PC-3 (cell line): ENCODE data around the gene UBQLN4. TPM values are rescaled to one million over a fixed set of nuclear protein-coding genes. Genes with fewer than 3 reads are reported as not detected.

ENCODE experiments used
- ATAC-seq: fragments of 200-7000 bp; cut with Tn5 transposase; 2 replicates; pipeline ENCODE4 v1.9.1; 2020; ENCODE audit warnings: mild to moderate bottlenecking, moderate library complexity
- BruUV-seq: library from RNA; stranded (reverse); fragments of 400-500 nt; replicated peaks from 2 replicates; lab custom pipeline; 2021; lab: Mats Ljungman, UMichigan
- CTCF ChIA-PET: fragments of 300-600 bp; sonication (Branson Sonifier 250); formaldehyde crosslinking; loops from one replicate; lab custom pipeline; 2022; ENCODE audit warnings: antibody characterized with exemption; lab: Charles Lee
- POLR2A ChIA-PET: fragments of 300-600 bp; sonication (Branson Sonifier 250); formaldehyde crosslinking; loops from one replicate; lab custom pipeline; 2022; ENCODE audit warnings: antibody characterized with exemption; ENCODE audit not compliant: unreplicated experiment; lab: Charles Lee
- DNase-seq: peaks from one replicate; pipeline ENCODE4 v3.0.0-alpha.2; 2015
- H2AFZ ChIP-seq: fragments of 300-600 bp; sonication (generic); 2 replicates; pipeline ENCODE4 v1.6.0; 2016; ENCODE audit warnings: antibody characterized with exemption, low read length
- H3F3A ChIP-seq: fragments of 300-600 bp; sonication (generic); one replicate; pipeline ENCODE4 v1.6.0; 2017; ENCODE audit warnings: antibody characterized with exemption, low read length, control low read depth, mild to moderate bottlenecking; ENCODE audit not compliant: unreplicated experiment
- H3K27ac ChIP-seq: fragments of 300-600 bp; sonication (generic); 2 replicates; pipeline ENCODE4 v1.5.1; 2016; ENCODE audit warnings: mild to moderate bottlenecking, low read length
- H3K27me3 ChIP-seq: fragments of 300-600 bp; sonication (generic); 2 replicates; pipeline ENCODE4 v1.6.1; 2016; ENCODE audit warnings: low read length, mixed read lengths
- H3K36me3 ChIP-seq: fragments of 300-600 bp; sonication (generic); 2 replicates; pipeline ENCODE4 v1.6.1; 2016; ENCODE audit warnings: low read depth, mixed run types, low read length, mixed read lengths
- H3K4me1 ChIP-seq: fragments of 300-600 bp; sonication (generic); 2 replicates; pipeline ENCODE4 v1.5.1; 2016; ENCODE audit warnings: low read length; ENCODE audit not compliant: insufficient read depth
- H3K4me2 ChIP-seq: fragments of 300-600 bp; sonication (generic); 2 replicates; pipeline ENCODE4 v1.6.0; 2016; ENCODE audit warnings: low read length
- H3K4me3 ChIP-seq: fragments of 300-600 bp; sonication (generic); 2 replicates; pipeline ENCODE4 v1.5.1; 2016; ENCODE audit warnings: mild to moderate bottlenecking, low read length, mixed read lengths
- H3K79me2 ChIP-seq: fragments of 300-600 bp; sonication (generic); 2 replicates; pipeline ENCODE4 v1.6.1; 2017; ENCODE audit warnings: low read length, mixed read lengths
- H3K9ac ChIP-seq: fragments of 300-600 bp; sonication (generic); 2 replicates; pipeline ENCODE4 v1.6.0; 2016; ENCODE audit warnings: mild to moderate bottlenecking, low read length
- H3K9me2 ChIP-seq: fragments of 300-600 bp; sonication (generic); replicated peaks from 2 replicates; pipeline ENCODE4 v1.6.1; 2016; ENCODE audit warnings: mixed run types, low read length, mixed read lengths
- H3K9me3 ChIP-seq: fragments of 300-600 bp; sonication (generic); 2 replicates; pipeline ENCODE4 v1.6.1; 2016; ENCODE audit warnings: low read length, mixed read lengths
- H4K20me1 ChIP-seq: fragments of 300-600 bp; sonication (generic); 2 replicates; pipeline ENCODE4 v1.6.1; 2016; ENCODE audit warnings: low read length, mixed read lengths
- CTCF ChIP-seq: fragments of 300-600 bp; sonication (generic); conservative IDR thresholded peaks from 2 replicates; pipeline ENCODE4 v1.5.1; 2017; ENCODE audit warnings: antibody characterized with exemption, low read depth, mild to moderate bottlenecking, low read length
- EZH2 ChIP-seq: fragments of 300-600 bp; sonication (generic); IDR thresholded peaks from one replicate; pipeline ENCODE4 v1.6.1; 2017; ENCODE audit warnings: antibody characterized with exemption, mild to moderate bottlenecking, low read length; ENCODE audit not compliant: unreplicated experiment
- EZH2phosphoT487 ChIP-seq: fragments of 300-600 bp; sonication (generic); IDR thresholded peaks from 2 replicates; pipeline ENCODE4 v1.6.1; 2018; ENCODE audit warnings: mild to moderate bottlenecking, antibody characterized with exemption, low read length, borderline replicate concordance
- intact Hi-C: fragments of 100-400 bp; cut with micrococcal nuclease; formaldehyde crosslinking; loops from 2 replicates; pipeline ENCODE4 v1.9.0; 2023
- total RNA-seq: library from RNA; depleted of rRNA; stranded (reverse); fragments of >200 nt; gene quantifications from 2 replicates; pipeline ENCODE4 v1.2.3, GENCODE V29; 2014

The UBQLN4 gene
- total RNA-seq, 1 experiment from 2014 or later, result 45.4 TPM

- H3K27me3 ChIP-seq, result no peaks in the 10 kb centered on the region
- ChIA-PET POLR2A (no interaction called here), CTCF (interaction anchor here (0.8 to 1.3 kb wide), 2 partner anchors 12 to 74 kb away, joined by 3 to 5 read pairs; no protein-coding TSS in a partner anchor)
- H3K4me3 ChIP-seq, result no peak overlapping the region
- BruUV-seq, result no TSS peak
- no peaks in the 10 kb centered on the region for H3K9me3 ChIP-seq
- intact Hi-C loops, result loop anchor here (5.0 kb wide), 1 partner anchor 66 kb away; no protein-coding TSS in a partner anchor
- H4K20me1 ChIP-seq, result no peaks in the 10 kb centered on the region
- no peaks in the 10 kb centered on the region for H3K36me3 ChIP-seq
- H3K9me2 ChIP-seq, result no peaks in the 10 kb centered on the region
- DNase-seq (no peak), ATAC-seq (no peak)
- H3K27ac ChIP-seq, result no peak overlapping the region
- no peak overlapping the region for H3K9ac ChIP-seq
- H3K79me2 ChIP-seq, result no peaks in the 10 kb centered on the region
- no peaks in the 10 kb centered on the region for H3F3A ChIP-seq
- H3K4me1 ChIP-seq, result peaks cover 9% of the 10 kb centered on the region
- TF ChIP-seq EZH2 (no peak), EZH2phosphoT487 (no peak), CTCF (no peak)
- H2AFZ ChIP-seq, result peak overlapping the region; percentile 20; the same call in 1 of the 2 replicates
- no peak overlapping the region for H3K4me2 ChIP-seq
These were observed 52.5 kb downstream of the UBQLN4 start for GRCh38 chr1:156001021-156001661.

- no peaks in the 10 kb centered on the region for H3F3A ChIP-seq
- POLR2A ChIA-PET, result no interaction called here
- H3K27me3 ChIP-seq, result no peaks in the 10 kb centered on the region
- BruUV-seq, result no TSS peak
- no peaks in the 10 kb centered on the region for H3K36me3 ChIP-seq
- H2AFZ ChIP-seq, result no peak overlapping the region
- H3K4me3 ChIP-seq, result no peak overlapping the region
- H3K9me2 ChIP-seq, result no peaks in the 10 kb centered on the region
- intact Hi-C loops, result loop anchor here (5.0 kb wide), 1 partner anchor 67 kb away; no protein-coding TSS in a partner anchor
- no peak overlapping the region for H3K9ac ChIP-seq
- H3K27ac ChIP-seq, result no peak overlapping the region
- no peak for ATAC-seq
- no peaks in the 10 kb centered on the region for H3K9me3 ChIP-seq
- CTCF ChIA-PET, result no interaction called here
- TF ChIP-seq EZH2phosphoT487, result no peak
- no peak for TF ChIP-seq EZH2
- TF ChIP-seq CTCF, result no peak
- H3K79me2 ChIP-seq, result no peaks in the 10 kb centered on the region
- no peak overlapping the region for H3K4me2 ChIP-seq
- no peaks in the 10 kb centered on the region for H4K20me1 ChIP-seq
- DNase-seq, result no peak
- peaks cover 9% of the 10 kb centered on the region for H3K4me1 ChIP-seq
These were observed 53.6 kb downstream of the UBQLN4 start for GRCh38 chr1:155999964-156000363.

- DNase-seq (no peak), ATAC-seq (no peak)
- POLR2A ChIA-PET, result no interaction called here
- intact Hi-C loops, result no loop called here
- H3K4me3 ChIP-seq, result no peak overlapping the region
- no peaks in the 10 kb centered on the region for H3F3A ChIP-seq
- H3K27me3 ChIP-seq, result no peaks in the 10 kb centered on the region
- H3K4me2 ChIP-seq, result no peak overlapping the region
- TF ChIP-seq CTCF (no peak), EZH2 (no peak), EZH2phosphoT487 (no peak)
- no TSS peak for BruUV-seq
- H3K79me2 ChIP-seq, result no peaks in the 10 kb centered on the region
- no peak overlapping the region for H2AFZ ChIP-seq
- no peaks in the 10 kb centered on the region for H3K9me2 ChIP-seq
- H3K9me3 ChIP-seq, result no peaks in the 10 kb centered on the region
- no peaks in the 10 kb centered on the region for H4K20me1 ChIP-seq
- no peak overlapping the region for H3K9ac ChIP-seq
- H3K4me1 ChIP-seq, result no peaks in the 10 kb centered on the region
- no peaks in the 10 kb centered on the region for H3K36me3 ChIP-seq
- H3K27ac ChIP-seq, result no peak overlapping the region
- CTCF ChIA-PET, result interaction anchor here (0.6 kb wide), 1 partner anchor 957 kb away, joined by 4 read pairs; no protein-coding TSS in a partner anchor
These were observed 57.4 kb downstream of the UBQLN4 start for GRCh38 chr1:155996166-155996565.
